AG09309 (cell line): ENCODE measurements around the gene SPON1.

Source experiments
- DNase-seq: peaks from one replicate; pipeline ENCODE4 v3.0.0-alpha.2; 2010; ENCODE audit warnings: low read depth
- H3K4me3 ChIP-seq: 2 replicates; pipeline ENCODE4 v1.5.1; 2011; ENCODE audit warnings: mild to moderate bottlenecking, low read depth, low read length, moderate library complexity; ENCODE audit not compliant: control insufficient read depth
- CTCF ChIP-seq: IDR thresholded peaks from 2 replicates; pipeline ENCODE4 v1.5.1; 2011; ENCODE audit warnings: mild to moderate bottlenecking, low read depth, low read length, inconsistent platforms; ENCODE audit not compliant: insufficient read depth, control insufficient read depth; ENCODE audit errors: missing control alignments

The SPON1 gene

GRCh38 chr11:13963169-13963948, 836 bp downstream of the SPON1 start:
- DNase-seq = no peak
- TF ChIP-seq CTCF = no peak
- H3K4me3 ChIP-seq = no peak overlapping the region

- TF ChIP-seq CTCF = no peak
- no peak for DNase-seq
- no peak overlapping the region for H3K4me3 ChIP-seq
These were observed 1.6 kb downstream of the SPON1 start for GRCh38 chr11:13963949-13964770.

GRCh38 chr11:13964771-13965074, 2.2 kb downstream of the SPON1 start:
- TF ChIP-seq CTCF = no peak
- no peak for DNase-seq
- H3K4me3 ChIP-seq = no peak overlapping the region

- no peak for DNase-seq
- TF ChIP-seq CTCF = no peak
- H3K4me3 ChIP-seq = no peak overlapping the region
These were observed 2.8 kb downstream of the SPON1 start for GRCh38 chr11:13965337-13965736.

GRCh38 chr11:13966013-13966412, 3.5 kb downstream of the SPON1 start:
- no peak for DNase-seq

GRCh38 chr11:13966486-13966885, 4.0 kb downstream of the SPON1 start:
- DNase-seq = no peak
- no peak for TF ChIP-seq CTCF
- H3K4me3 ChIP-seq = no peak overlapping the region

More at GRCh38 chr11:13966013-13966412, 3.5 kb downstream of the SPON1 start:
- H3K4me3 ChIP-seq = no peak overlapping the region
- no peak for TF ChIP-seq CTCF
